HG02981 (cell line): ENCODE measurements around the gene MAPK8.
"Not testable (repeated sequence)": the region's sequence is repeated elsewhere in the genome, so short reads cannot be mapped to it uniquely, and the experiment has no call there.

ENCODE experiments used
- ATAC-seq: cut with Tn5 transposase; IDR thresholded peaks from one replicate; pipeline ENCODE4 v1.9.1; 2021; ENCODE audit warnings: mild to moderate bottlenecking, moderate library complexity; ENCODE audit not compliant: unreplicated experiment

Gene MAPK8

GRCh38 chr10:48414778-48415177 is 108.3 kb downstream of the MAPK8 start:
- ATAC-seq: no peak

GRCh38 chr10:48416584-48417232 is 110.2 kb downstream of the MAPK8 start:
- no peak for ATAC-seq

- ATAC-seq: no peak
Measured at GRCh38 chr10:48417374-48417773, 110.9 kb downstream of the MAPK8 start.

- no peak for ATAC-seq
Measured at GRCh38 chr10:48418189-48418788, 111.8 kb downstream of the MAPK8 start.

- ATAC-seq: no peak
Measured at GRCh38 chr10:48419714-48420113, 113.2 kb downstream of the MAPK8 start.

GRCh38 chr10:48421862-48422261 is 115.4 kb downstream of the MAPK8 start:
- not testable (repeated sequence) for ATAC-seq

- no peak for ATAC-seq
Measured at GRCh38 chr10:48423884-48424283, 117.4 kb downstream of the MAPK8 start.

GRCh38 chr10:48428896-48429295 is 122.4 kb downstream of the MAPK8 start:
- no peak for ATAC-seq

- no peak for ATAC-seq
Measured at GRCh38 chr10:48429309-48429708, 122.8 kb downstream of the MAPK8 start.

- no peak for ATAC-seq
Measured at GRCh38 chr10:48430402-48430993, 124.0 kb downstream of the MAPK8 start.

GRCh38 chr10:48431871-48432270 is 125.4 kb downstream of the MAPK8 start:
- no peak for ATAC-seq

GRCh38 chr10:48437546-48437945 is 131.1 kb downstream of the MAPK8 start:
- no peak for ATAC-seq

GRCh38 chr10:48439031-48439430 is 132.6 kb downstream of the MAPK8 start:
- no peak for ATAC-seq

- no peak for ATAC-seq
Measured at GRCh38 chr10:48439581-48440041, 133.1 kb downstream of the MAPK8 start.

- no peak for ATAC-seq
Measured at GRCh38 chr10:48440771-48441170, 134.3 kb downstream of the MAPK8 start.

- no peak for ATAC-seq
Measured at GRCh38 chr10:48442090-48442808, 135.8 kb downstream of the MAPK8 start.

GRCh38 chr10:48442809-48443177 is 136.3 kb downstream of the MAPK8 start:
- ATAC-seq: no peak

- no peak for ATAC-seq
Measured at GRCh38 chr10:48444266-48444665, 137.8 kb downstream of the MAPK8 start.

GRCh38 chr10:48444861-48445841 is 138.7 kb downstream of the MAPK8 start:
- ATAC-seq: no peak

GRCh38 chr10:48445932-48446331 is 139.5 kb downstream of the MAPK8 start:
- ATAC-seq: no peak

- ATAC-seq: no peak
Measured at GRCh38 chr10:48446785-48447184, 140.3 kb downstream of the MAPK8 start.
